HG02798 (cell line): Measurements from ENCODE around the gene MGMT.

ENCODE experiments used
- ATAC-seq: cut with Tn5 transposase; IDR thresholded peaks from one replicate; pipeline ENCODE4 v1.9.1; 2021; ENCODE audit warnings: mild to moderate bottlenecking; ENCODE audit not compliant: unreplicated experiment, poor library complexity

The MGMT gene

DNA sequence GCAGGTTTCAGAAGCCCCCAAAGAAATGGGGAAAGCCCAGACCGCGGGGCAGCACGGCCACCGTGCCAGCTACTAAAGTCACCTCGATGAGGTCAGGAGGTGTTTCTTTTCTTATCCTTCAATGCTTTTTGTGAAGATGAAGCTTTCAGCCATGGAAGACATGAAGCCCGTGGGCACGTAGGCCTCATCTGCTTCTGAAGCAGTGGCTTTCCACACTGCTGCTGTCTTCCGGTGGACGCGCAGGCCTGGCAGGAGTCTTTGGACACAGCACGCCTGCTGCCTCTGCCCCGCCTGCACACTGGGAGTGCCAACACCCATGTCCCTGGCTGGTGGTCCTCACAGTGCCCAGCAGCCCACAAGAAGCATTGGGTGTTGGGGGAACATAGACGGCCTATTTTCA is 311.5 kb downstream of the MGMT start:
- no peak for ATAC-seq

DNA sequence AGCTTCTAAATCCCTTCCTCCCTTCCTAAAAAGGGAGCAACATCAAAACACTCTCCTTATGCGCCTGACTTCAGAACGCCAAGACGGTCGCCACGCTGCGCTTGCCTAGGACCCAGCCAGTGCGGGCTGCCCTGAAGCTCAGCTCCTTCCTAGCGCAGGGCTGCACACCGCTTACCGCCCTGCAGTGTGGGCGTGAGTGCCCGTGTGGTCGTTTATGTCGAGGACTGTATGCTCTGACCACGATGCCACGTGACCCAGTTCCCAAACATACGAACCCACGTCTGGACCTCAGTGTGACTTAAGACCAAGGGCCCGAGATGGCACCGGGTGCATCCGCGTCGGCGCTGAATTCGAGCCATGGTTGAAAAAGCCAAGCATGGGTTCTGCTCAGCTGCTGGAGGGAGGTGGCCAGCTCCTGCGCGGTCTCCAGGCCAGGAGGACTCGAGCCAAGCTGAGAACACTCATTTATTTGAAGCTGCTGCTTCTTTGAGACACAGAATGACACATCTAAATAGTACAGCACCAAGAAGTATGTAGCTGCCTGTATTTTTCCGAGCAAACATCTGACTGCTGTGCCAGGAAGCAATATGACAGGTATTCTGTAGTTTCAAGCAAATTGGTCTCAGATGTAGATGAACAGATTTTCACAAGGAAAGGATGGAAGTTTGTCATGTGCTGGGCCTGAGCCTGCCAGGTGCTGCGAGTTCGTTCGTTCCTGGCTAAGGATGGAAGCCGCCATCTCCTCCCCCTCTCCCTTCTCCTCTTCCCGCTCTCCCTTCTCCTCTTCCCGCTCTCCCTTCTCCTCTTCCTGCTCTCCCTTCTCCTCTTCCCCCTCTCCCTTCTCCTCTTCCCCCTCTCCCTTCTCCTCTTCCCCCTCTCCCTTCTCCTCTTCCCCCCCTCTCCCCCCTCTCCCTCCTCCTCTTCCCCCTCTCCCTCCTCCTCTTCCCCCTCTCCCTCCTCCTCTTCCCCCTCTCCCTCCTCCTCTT is 312.4 kb downstream of the MGMT start:
- ATAC-seq = no peak

DNA sequence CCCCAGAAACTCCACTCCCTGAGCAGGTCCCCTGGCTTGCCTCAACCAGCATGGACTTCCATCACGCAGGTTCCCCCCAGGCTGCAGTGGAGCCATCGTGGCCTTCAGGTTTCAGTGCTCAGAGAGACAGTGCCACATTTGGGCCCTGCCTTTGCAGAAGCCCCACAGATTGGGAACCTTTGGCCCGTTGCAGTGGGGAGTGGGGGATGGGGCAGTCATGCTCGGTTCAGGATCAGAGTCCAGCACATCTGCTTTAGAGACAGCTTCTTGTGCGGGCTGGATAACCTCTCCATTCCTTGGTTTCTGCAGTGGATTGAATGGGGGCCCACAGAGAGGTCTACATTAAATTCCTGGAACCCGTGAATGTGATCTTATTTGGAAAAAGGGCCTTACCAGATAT is 313.2 kb downstream of the MGMT start:
- no peak for ATAC-seq

DNA sequence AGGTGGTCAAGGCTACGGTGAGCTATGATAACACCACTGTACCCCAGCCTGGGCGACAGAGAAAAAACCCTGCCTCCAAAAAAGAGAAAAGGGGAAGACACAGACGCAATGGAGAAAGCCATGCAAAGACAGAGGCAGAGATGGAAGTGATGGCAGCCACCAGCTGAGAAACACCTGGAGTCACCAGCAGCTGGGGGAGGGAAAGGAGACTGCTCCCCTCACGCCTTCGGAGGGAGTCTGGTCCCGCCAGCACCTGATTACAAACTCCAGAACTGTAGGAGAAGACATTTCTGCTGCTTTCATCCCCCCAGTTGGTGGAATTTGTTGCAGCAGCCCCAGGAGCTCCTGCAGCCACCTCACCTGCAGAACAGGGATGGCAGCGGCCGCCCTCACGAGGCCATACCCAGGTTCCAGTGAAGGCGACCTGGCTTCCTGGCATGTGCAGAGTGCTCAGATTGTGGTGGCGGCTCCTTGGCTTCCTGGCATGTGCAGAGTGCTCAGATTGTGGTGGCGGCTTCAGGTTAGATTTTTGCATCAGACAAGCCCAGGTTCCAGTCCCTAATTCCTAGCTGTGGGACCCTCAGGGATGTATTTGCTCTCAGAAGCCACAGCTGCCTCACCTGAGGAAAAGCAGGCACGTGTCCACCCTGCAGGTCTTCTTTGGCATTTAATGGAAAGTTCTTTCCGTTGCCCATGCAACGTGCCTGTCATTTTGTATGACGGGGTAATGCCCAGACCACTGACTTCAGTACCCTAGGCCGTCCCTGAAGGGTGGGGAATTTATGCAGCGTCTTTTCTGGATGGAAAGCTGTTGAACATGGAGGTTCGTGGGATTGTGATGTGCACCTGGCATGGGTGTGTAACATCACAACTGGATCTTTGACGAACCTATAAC is 314.1 kb downstream of the MGMT start:
- ATAC-seq = no peak

DNA sequence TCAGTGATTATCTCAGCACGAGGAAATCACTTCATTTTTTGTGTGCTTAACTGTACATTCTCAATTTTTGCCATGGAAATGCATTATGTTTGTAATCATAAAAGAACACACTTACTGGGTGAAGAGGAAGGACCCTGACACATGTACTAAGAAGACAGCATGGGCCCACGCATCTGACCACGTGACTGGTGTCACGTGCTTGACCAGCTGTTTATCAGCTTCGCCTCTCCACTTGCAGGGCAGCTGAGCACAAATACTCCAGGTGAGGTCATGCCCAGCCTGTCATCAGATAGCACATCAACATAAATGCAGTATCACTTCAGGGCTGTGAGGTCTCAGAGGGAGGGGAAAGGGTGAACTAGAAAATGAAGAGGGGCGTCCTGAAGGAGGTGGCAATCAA is 317.2 kb downstream of the MGMT start:
- no peak for ATAC-seq

DNA sequence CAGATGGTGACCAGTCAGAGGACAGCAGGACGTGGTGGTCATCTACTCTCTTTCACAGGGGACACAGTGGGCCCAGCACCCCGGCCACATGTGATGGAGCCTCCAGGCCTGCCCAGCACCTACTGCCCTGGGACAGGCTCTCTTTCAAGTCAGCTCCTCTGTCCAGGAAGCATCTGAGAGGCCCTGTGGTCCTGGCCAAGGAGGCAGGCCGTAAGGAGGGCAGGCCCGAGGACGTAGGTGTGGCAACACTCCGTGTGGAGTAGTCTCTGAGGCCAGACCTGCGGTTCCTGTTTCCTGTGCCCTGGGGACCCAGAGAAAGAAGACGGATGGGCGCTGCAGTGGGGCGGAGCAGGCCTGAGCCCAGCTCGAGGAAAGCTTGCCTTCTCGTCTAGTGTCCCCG is 317.9 kb downstream of the MGMT start:
- no peak for ATAC-seq

DNA sequence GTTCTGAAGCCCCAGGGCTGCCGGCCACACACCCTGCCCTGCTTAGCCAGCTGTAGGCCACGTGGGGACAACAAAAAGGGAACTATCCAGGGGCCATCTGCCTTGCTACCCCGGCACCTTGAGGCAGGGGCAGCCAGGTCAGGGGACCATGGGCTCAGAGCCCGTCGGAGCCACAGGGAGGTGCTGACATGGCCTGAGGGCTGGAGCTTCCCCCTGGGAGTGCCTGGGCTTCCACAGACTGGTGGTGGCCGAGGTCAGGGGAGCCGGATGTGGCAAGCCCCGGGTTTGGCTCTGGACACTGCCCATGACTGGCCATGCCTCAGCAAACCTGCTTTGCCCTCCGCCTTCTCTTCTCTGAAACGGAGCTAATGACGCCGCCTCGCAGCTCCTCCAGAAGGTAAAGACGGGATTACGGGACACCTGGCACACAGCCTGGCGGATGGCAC is 318.5 kb downstream of the MGMT start:
- no peak for ATAC-seq

DNA sequence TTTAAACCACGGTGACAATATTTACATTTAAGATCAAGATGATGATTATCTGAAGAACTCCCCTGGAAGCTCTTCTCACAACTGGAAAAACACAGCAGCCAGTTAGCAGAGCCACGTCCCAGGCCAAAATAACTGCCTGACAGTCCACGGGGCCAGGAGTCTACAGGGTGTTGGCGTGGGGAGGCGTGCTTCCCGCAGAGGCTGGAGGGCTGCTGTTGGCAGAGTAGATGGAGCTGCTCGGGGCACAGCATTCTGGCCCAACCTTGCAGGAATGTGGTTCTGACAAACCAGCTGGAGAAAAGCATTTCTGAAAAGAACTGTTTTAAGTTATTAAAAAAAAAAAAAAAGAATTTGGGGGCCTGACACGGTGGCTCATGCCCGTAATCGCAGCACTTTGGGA is 319.2 kb downstream of the MGMT start:
- ATAC-seq = no peak

DNA sequence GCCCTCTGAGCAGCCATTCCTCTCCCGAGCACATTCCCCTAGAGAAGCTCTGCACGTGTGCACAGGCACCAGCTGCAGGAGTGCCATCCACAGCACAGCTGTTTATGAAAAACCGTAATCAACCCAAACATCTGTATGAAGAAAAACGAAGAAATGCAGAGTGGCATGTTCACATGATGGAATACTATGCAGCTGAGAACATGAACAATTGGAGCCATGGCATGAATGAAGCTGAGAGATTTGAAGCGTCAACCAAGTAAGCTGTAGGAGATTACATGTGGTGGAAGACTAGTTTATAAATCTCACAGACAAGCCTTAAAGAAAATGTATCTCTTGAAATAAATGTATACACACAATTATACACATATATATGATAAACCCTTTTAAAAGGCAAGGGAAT is 320.5 kb downstream of the MGMT start:
- no peak for ATAC-seq

DNA sequence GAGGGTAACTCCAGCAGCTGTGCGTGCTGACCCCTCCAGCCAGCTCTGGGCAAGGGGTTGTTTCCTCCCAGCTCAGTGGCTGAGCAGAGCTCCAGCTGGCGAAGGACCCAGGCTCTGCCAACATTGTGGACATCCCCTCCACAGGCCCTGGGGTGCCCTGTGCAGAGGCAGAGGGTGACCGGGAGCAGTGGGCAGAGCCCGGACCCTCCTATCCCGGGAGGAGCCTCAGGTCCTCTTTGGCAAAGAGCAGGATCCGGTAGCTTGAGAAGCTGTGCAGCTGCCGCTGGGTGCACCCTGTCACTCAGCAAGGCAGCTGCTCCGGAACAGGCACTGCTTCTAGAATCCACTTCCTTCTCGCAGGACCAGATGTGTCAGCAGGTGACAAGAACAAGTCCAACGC is 321.2 kb downstream of the MGMT start:
- ATAC-seq = no peak

DNA sequence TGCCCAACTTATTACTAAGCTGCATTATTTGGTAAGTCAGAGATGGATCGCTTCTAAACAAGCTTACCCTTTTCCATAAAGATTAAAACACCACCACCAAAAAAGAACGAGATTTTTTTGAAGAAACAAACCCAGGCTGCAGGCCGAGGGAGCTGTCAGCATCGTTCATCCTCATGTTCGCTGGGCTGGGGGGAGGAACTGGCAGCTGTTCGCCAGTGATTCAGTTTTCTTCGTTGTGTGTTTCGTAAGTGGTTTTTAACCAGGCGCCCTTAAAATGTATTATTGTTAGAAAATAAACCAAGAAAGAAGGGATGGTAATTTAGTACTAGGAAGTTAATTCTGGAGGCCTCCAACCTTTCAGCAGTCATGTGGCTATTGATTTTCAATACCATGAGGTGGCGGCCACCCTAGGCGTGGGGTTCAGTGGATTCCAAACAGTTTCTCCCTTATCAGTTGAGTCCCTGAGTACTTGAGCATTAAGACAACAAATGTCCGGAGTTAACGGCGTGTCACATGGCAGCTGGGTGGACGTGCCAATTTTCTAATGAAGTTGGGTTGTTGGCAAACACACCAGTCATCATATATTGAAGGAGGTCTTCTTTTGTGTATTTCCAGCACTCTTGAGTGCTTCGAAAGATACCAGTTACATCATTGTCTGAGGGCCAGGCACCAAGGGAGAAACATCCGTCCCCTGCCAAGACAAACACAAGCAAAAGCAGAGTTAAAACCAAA is 323.8 kb downstream of the MGMT start:
- ATAC-seq = no peak

DNA sequence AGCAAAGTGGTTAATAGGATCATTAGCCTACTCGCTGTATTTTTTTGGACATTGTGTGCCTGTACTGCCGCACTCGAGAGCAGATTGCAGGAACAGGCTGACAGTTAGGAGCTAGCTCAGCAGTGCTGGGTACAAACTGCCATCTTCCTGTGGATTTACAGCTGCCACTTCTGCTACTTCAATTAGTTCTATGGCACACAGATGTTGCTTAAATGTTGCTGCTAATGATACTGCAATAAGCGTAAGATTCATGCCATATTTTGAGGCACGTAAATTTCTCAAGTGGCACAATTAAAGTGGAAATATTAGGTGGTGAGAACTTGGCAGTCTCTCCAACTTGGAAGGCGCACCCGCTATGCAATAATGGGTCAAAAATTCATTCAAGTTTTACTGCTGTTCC is 325.1 kb downstream of the MGMT start:
- ATAC-seq = no peak

DNA sequence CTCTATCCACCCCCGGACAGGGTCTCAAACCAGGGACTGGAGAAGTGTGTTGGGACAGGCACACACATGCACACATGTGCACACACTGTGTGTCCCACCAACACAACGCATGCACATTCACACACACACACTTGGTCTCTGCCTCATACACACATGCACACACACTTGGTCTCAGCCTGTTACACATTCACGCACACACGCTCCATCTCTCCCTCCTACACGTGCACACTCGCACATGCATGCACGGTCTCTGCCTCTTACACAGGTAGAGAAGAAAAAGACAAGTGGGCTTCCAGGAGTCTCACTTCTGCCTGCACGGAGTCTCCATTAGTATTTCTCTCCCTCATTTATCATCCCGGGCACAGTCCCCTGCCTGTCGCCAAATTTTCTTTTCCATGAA is 325.8 kb downstream of the MGMT start:
- ATAC-seq = no peak

DNA sequence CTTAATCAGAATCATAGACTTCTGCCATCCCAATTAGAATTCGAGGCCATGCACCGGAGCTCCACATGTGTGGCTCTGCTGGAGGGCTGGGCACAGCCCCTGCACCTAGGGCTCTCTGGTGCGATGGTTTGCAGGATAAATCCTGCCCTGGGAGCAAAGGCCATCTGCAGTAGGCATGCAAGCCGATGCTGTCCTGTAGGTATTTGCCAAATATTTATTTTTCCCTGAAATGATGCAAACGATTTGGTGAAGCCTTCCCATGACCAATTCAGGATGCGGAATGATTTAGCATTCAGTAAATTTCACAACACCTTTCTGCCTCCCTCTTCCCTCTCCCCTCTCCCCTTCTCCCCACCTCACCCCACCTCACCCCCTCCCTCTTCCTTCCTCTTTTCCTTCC is 326.4 kb downstream of the MGMT start:
- ATAC-seq = no peak

DNA sequence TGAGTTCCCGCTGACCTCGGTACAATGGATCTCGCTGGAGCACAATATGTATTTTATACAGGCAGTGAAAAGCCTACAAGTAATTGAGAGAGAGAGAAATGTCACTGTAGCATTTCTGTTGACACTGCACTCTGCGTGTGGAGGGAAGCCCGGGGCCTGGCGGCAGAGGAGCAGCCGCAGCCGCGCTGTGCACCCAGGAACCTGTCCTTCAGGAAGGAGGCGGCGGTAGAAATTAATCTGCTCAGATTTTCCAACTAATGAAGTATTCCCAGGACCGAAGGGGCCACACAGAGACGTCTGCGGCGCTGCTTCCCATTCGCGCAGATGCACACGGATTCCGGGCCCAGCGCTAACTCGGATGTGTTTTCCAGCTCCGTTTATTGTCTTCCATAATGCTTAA is 327.0 kb downstream of the MGMT start:
- ATAC-seq = no peak

DNA sequence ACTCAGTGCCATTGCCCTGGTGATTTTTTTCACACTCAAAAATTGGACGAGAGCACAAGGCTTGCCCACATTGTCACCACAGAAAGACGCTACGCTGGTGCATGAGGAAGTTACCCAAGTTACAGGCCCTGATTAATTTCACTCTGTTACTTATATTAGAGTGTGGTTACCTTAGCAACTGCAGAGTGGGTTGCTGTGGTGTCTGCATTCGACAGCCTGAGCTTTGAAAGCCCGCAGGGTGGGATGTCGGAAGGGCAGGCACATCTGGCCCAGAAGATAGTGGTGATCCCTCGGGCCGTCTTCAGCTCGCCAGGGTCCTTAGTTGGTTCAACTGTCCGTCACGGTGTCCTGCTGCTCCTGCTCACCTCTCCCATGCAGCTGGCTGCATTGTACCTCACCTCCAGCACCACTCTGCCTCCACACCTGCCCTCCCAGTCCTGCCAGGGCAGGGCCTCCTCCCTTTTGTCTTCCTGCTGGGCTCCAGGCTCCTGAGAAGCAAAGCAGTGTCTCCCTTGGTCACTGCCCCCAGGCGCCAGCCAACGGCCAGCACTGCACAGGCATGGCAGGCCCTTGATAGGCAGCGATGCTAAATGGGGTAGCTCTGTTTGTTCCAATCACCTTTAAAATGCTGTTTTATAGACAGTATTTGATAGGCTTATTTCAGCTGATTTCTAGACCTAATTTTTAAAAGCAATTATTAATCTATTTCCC is 329.8 kb downstream of the MGMT start:
- no peak for ATAC-seq

DNA sequence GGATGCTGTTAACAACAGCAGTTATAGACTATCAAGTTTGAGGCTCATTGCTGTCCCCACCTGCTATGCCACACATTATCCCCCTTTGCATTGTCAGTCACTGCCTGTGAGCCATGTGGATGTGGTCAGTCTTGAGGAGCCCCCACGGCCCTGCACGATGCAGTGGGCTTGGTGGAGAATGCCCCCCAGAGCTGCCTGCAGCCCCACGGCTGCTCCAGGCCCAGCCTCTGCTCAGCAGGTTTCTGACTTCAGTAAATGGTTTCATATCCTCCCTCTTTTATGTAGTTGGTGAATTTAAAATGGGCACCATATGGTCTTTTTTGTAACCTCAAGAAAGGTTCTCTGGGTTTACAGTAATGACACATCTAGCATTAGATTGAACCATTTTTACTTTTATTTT is 332.9 kb downstream of the MGMT start:
- ATAC-seq = no peak

DNA sequence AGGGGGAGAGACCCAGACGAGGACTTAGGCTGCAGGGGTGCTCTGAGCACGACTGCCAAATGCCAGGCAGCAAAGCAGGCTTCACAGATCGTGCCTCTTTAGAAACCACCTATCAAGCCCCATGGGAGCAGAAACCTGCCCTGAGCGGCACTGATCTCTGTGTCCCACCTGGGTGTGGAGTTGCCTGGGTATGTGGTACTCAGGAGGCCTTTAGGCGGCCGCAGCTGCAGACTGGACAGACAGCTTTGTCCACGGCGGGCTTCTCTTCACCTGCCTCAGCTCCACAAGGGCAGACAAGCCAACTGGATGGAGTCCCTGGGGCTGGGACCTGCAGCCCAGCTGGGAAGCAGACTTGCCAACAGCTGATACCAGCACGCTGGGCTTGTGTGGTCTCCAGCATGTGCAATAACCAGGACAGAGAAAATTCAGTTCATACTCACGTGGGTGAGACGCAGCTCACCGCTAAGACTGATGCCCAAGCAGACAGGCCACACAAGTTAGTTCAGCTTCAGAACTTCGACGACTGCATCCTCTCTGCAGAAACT is 333.8 kb downstream of the MGMT start:
- no peak for ATAC-seq

DNA sequence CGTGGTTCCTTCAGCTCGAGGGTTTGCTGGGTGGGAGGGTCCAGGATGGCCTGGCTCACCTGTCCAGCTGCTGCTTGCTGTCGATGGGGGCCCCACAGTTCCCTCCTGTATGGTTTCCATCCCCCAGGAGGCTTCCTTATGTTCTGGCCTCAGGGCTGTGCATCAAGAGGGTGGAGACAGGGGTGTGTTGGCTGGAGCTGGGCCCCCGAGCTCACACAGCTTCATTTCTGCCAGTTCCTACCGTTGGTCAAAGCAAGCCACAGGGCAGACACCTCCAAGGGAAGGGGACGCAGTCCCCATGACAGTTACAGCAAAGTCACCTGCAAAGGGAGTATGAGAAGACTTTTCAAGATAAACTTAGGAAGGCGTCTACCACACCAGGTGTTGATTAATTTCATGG is 340.2 kb downstream of the MGMT start:
- ATAC-seq = no peak
